HG02885 (cell line): ENCODE results near the gene ACP1.
A peak's percentile ranks its signal among the peaks of the same experiment; 100 is the strongest.

Experiments
- ATAC-seq: cut with Tn5 transposase; IDR thresholded peaks from one replicate; pipeline ENCODE4 v1.9.1; 2021; ENCODE audit warnings: mild to moderate bottlenecking; ENCODE audit not compliant: unreplicated experiment, poor library complexity

Gene ACP1

GRCh38 chr2:279366-279765 lies 14.6 kb downstream of the ACP1 start:
- ATAC-seq = no peak

- no peak for ATAC-seq
These were observed 15.4 kb downstream of the ACP1 start for GRCh38 chr2:279956-280649.

- ATAC-seq = no peak
These were observed 15.9 kb downstream of the ACP1 start for GRCh38 chr2:280650-281110.

- ATAC-seq = no peak
These were observed 16.6 kb downstream of the ACP1 start for GRCh38 chr2:281381-281780.

- no peak for ATAC-seq
These were observed 17.9 kb downstream of the ACP1 start for GRCh38 chr2:282371-283263.

- no peak for ATAC-seq
These were observed 19.4 kb downstream of the ACP1 start for GRCh38 chr2:283996-284794.

- no peak for ATAC-seq
These were observed 20.2 kb downstream of the ACP1 start for GRCh38 chr2:284896-285492.

- no peak for ATAC-seq
These were observed 20.8 kb downstream of the ACP1 start for GRCh38 chr2:285531-285930.

GRCh38 chr2:286035-286434 lies 21.3 kb downstream of the ACP1 start:
- no peak for ATAC-seq

- ATAC-seq = no peak
These were observed 22.1 kb downstream of the ACP1 start for GRCh38 chr2:286774-287392.

GRCh38 chr2:287471-287885 lies 22.7 kb downstream of the ACP1 start:
- ATAC-seq = peak; percentile 60

GRCh38 chr2:287911-288757 lies 23.4 kb downstream of the ACP1 start, which contains the start of gene ALKAL2:
Gene ALKAL2 (minus strand): TSS chr2:288091. CDS start chr2:287835, 256 bp downstream.
- ATAC-seq = peak; percentile 30

- no peak for ATAC-seq
These were observed 24.1 kb downstream of the ACP1 start for GRCh38 chr2:288758-289361.

- no peak for ATAC-seq
These were observed 24.8 kb downstream of the ACP1 start for GRCh38 chr2:289362-290089.

- ATAC-seq = no peak
These were observed 25.5 kb downstream of the ACP1 start for GRCh38 chr2:290090-290722.

GRCh38 chr2:295090-295489 lies 30.3 kb downstream of the ACP1 start:
- ATAC-seq = no peak

- ATAC-seq = no peak
These were observed 31.6 kb downstream of the ACP1 start for GRCh38 chr2:296354-296753.
